Loucy (cell line): ENCODE measurements around the gene DBNDD1.

Experiments
- H2AFZ ChIP-seq: fragments of 200-600 bp; sonication (generic); 2 replicates; pipeline ENCODE4 v1.6.0; 2016; ENCODE audit warnings: antibody characterized with exemption, mild to moderate bottlenecking, low read length, moderate library complexity
- H3F3A ChIP-seq: fragments of 200-600 bp; 2 replicates; pipeline ENCODE4 v1.6.0; 2016; ENCODE audit warnings: antibody characterized with exemption, low read depth, mild to moderate bottlenecking
- H3K27me3 ChIP-seq: fragments of 200-600 bp; sonication (generic); 2 replicates; pipeline ENCODE4 v1.6.1; 2014; ENCODE audit warnings: low read length, mild to moderate bottlenecking; ENCODE audit not compliant: insufficient read depth, poor library complexity, severe bottlenecking
- H3K36me3 ChIP-seq: fragments of 200-600 bp; sonication (generic); 2 replicates; pipeline ENCODE4 v1.6.1; 2016; ENCODE audit warnings: low read length; ENCODE audit not compliant: insufficient read depth
- H3K4me1 ChIP-seq: fragments of 200-600 bp; sonication (generic); 2 replicates; pipeline ENCODE4 v1.5.1; 2014; ENCODE audit warnings: low read length, mild to moderate bottlenecking; ENCODE audit not compliant: insufficient read depth, poor library complexity, severe bottlenecking
- H3K4me2 ChIP-seq: fragments of 200-600 bp; sonication (generic); 2 replicates; pipeline ENCODE4 v1.6.0; 2014; ENCODE audit warnings: antibody characterized with exemption, low read length, low read depth, mild to moderate bottlenecking; ENCODE audit not compliant: poor library complexity, severe bottlenecking
- H3K4me3 ChIP-seq: fragments of 200-600 bp; sonication (generic); 2 replicates; pipeline ENCODE4 v1.5.1; 2014; ENCODE audit warnings: low read length, mild to moderate bottlenecking, mixed read lengths; ENCODE audit not compliant: poor library complexity, severe bottlenecking
- H3K79me2 ChIP-seq: fragments of 200-600 bp; sonication (generic); 2 replicates; pipeline ENCODE4 v1.6.1; 2014; ENCODE audit warnings: low read length; ENCODE audit not compliant: insufficient read depth
- H3K9ac ChIP-seq: fragments of 200-600 bp; sonication (generic); 2 replicates; pipeline ENCODE4 v1.6.0; 2014; ENCODE audit warnings: mild to moderate bottlenecking, low read depth, low read length, moderate library complexity; ENCODE audit not compliant: poor library complexity, severe bottlenecking
- H3K9me2 ChIP-seq: fragments of 200-600 bp; sonication (generic); replicated peaks from 2 replicates; pipeline ENCODE4 v1.6.1; 2016; ENCODE audit warnings: low read depth, low read length, mixed read lengths
- H3K9me3 ChIP-seq: fragments of 200-600 bp; sonication (generic); 2 replicates; pipeline ENCODE4 v1.6.1; 2014; ENCODE audit warnings: mild to moderate bottlenecking, antibody characterized with exemption, low read length, low read depth; ENCODE audit not compliant: insufficient read depth
- H4K20me1 ChIP-seq: fragments of 200-600 bp; sonication (generic); 2 replicates; pipeline ENCODE4 v1.6.0; 2014; ENCODE audit warnings: antibody characterized with exemption, low read length, mild to moderate bottlenecking; ENCODE audit not compliant: insufficient read depth, poor library complexity, severe bottlenecking
- EZH2phosphoT487 ChIP-seq: fragments of 200-600 bp; IDR thresholded peaks from 2 replicates; pipeline ENCODE4 v1.6.1; 2018; ENCODE audit warnings: antibody characterized with exemption, mild to moderate bottlenecking, moderate library complexity, borderline replicate concordance
- TF ChIP-seq, protein P1 (sequence below): fragments of 200-600 bp; sonication (generic); conservative IDR thresholded peaks from 2 replicates; pipeline ENCODE4 v1.5.1; 2014; ENCODE audit warnings: mild to moderate bottlenecking, antibody characterized with exemption, low read length

Gene DBNDD1

GRCh38 chr16:90055371-90055770 is 36.1 kb upstream of the DBNDD1 start:
- Histone ChIP-seq H3K4me3 (no peak overlapping the region), H3K9me2 (no peaks in the 10 kb centered on the region), H3F3A (no peaks in the 10 kb centered on the region), H4K20me1 (no peaks in the 10 kb centered on the region), H3K36me3 (no peaks in the 10 kb centered on the region), H3K79me2 (no peaks in the 10 kb centered on the region), H3K27me3 (no peaks in the 10 kb centered on the region), H3K4me2 (no peak overlapping the region), H2AFZ (no peak overlapping the region), H3K9me3 (no peaks in the 10 kb centered on the region; the same call in 1 of the 2 replicates), H3K4me1 (no peaks in the 10 kb centered on the region), H3K9ac (no peak overlapping the region)
- no peak for TF ChIP-seq EZH2phosphoT487
- TF ChIP-seq, protein P1, sequence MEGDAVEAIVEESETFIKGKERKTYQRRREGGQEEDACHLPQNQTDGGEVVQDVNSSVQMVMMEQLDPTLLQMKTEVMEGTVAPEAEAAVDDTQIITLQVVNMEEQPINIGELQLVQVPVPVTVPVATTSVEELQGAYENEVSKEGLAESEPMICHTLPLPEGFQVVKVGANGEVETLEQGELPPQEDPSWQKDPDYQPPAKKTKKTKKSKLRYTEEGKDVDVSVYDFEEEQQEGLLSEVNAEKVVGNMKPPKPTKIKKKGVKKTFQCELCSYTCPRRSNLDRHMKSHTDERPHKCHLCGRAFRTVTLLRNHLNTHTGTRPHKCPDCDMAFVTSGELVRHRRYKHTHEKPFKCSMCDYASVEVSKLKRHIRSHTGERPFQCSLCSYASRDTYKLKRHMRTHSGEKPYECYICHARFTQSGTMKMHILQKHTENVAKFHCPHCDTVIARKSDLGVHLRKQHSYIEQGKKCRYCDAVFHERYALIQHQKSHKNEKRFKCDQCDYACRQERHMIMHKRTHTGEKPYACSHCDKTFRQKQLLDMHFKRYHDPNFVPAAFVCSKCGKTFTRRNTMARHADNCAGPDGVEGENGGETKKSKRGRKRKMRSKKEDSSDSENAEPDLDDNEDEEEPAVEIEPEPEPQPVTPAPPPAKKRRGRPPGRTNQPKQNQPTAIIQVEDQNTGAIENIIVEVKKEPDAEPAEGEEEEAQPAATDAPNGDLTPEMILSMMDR, result no peak

GRCh38 chr16:90054554-90054953 is 35.3 kb upstream of the DBNDD1 start:
- H3K4me3 ChIP-seq, result no peak overlapping the region
- TF ChIP-seq, protein P1, result no peak
- TF ChIP-seq EZH2phosphoT487, result no peak

DNA sequence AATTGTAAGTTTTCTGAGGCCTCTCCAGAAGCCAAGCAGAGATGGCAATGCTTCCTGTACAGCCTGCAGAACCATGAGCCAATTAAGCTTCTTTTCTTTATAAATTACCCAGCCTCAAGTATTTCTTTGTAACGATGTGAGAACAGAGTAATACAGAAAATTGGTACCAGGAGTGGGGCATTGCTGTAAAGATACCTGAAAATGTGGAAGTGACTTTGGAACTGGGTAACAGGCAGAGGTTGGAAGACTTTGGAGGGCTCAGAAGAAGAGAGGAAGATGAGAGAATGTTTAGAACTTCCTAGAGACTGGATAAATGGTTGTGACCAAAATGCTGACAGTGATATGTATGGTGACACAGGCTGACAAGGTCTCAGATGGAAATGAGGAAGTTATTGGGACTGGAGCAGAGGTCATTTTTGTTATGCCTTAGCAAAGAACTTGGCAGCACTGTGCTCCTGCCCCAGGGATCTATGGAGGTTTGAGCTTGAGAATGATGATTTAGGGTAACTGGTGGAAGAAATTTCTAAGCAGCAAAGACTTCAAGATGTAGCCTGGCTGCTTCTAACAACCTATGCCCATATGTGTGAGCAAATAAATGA is 34.7 kb upstream of the DBNDD1 start:
- Histone ChIP-seq H3K36me3 (no peaks in the 10 kb centered on the region), H3K4me2 (no peak overlapping the region), H3K27me3 (no peaks in the 10 kb centered on the region), H3K4me3 (no peak overlapping the region), H3K79me2 (no peaks in the 10 kb centered on the region), H2AFZ (no peak overlapping the region), H3K4me1 (no peaks in the 10 kb centered on the region), H3K9me3 (no peaks in the 10 kb centered on the region; the same call in 1 of the 2 replicates), H3K9ac (no peak overlapping the region), H3F3A (no peaks in the 10 kb centered on the region), H4K20me1 (no peaks in the 10 kb centered on the region), H3K9me2 (no peaks in the 10 kb centered on the region)
- TF ChIP-seq, protein P1, result no peak
- TF ChIP-seq EZH2phosphoT487, result no peak

More at GRCh38 chr16:90054554-90054953, 35.3 kb upstream of the DBNDD1 start:
- H3K36me3 ChIP-seq, result no peaks in the 10 kb centered on the region
- H3K27me3 ChIP-seq, result no peaks in the 10 kb centered on the region
- no peaks in the 10 kb centered on the region; the same call in 1 of the 2 replicates for H3K9me3 ChIP-seq
- H2AFZ ChIP-seq, result no peak overlapping the region
- H3K4me1 ChIP-seq, result no peaks in the 10 kb centered on the region
- no peak overlapping the region for H3K9ac ChIP-seq
- H3K79me2 ChIP-seq, result no peaks in the 10 kb centered on the region
- H3K4me2 ChIP-seq, result no peak overlapping the region
- no peaks in the 10 kb centered on the region for H4K20me1 ChIP-seq
- no peaks in the 10 kb centered on the region for H3K9me2 ChIP-seq
- no peaks in the 10 kb centered on the region for H3F3A ChIP-seq
